CD4-positive, alpha-beta memory T cell (primary cell): ENCODE results near the gene SGCG. TPM values are rescaled to one million over a fixed set of nuclear protein-coding genes. Genes with fewer than 3 reads are reported as not detected.

ENCODE experiments used
- CTCF ChIA-PET: fragments of 350-600 bp; sonication (Branson Sonifier 250); formaldehyde crosslinking; loops from one replicate; lab custom pipeline; 2021; ENCODE audit warnings: inconsistent platforms; ENCODE audit not compliant: partially characterized antibody; lab: Charles Lee
- POLR2A ChIA-PET: fragments of 350-600 bp; sonication (Branson Sonifier 250); formaldehyde crosslinking; loops from one replicate; lab custom pipeline; 2021; ENCODE audit not compliant: partially characterized antibody; lab: Charles Lee
- DNase-seq, 5 donors: peaks; one replicate each; pipeline versions ENCODE4 v3.0.0 to v3.0.0-alpha.2; 2020 to 2022; ENCODE audit warnings: mixed read lengths in 1 of 5
- H3K27ac ChIP-seq: one replicate; pipeline ENCODE4 v1.7.0; 2013; ENCODE audit warnings: low read depth, low read length
- H3K27me3 ChIP-seq: 2 replicates; pipeline ENCODE4 v1.7.0; 2013; ENCODE audit warnings: mild to moderate bottlenecking, low read length, moderate library complexity; ENCODE audit not compliant: insufficient read depth
- H3K36me3 ChIP-seq: 2 replicates; pipeline ENCODE4 v1.7.0; 2013; ENCODE audit warnings: mild to moderate bottlenecking, low read length, moderate library complexity; ENCODE audit not compliant: insufficient read depth
- H3K4me1 ChIP-seq: 2 replicates; pipeline ENCODE4 v1.7.0; 2013; ENCODE audit warnings: mild to moderate bottlenecking, low read length, moderate library complexity; ENCODE audit not compliant: insufficient read depth
- H3K4me3 ChIP-seq, 2 donors: one replicate each; pipeline ENCODE4 v1.7.0; 2013; ENCODE audit warnings: low read length in 2 of 2, mild to moderate bottlenecking in 1 of 2
- H3K9me3 ChIP-seq, 2 donors: one replicate each; pipeline ENCODE4 v1.7.0; 2013; ENCODE audit warnings: low read length in 2 of 2, control low read depth in 1 of 2; ENCODE audit not compliant: control insufficient read depth in 1 of 2
- H3K27ac Mint-ChIP-seq, 7 donors: one replicate each; pipeline ENCODE4 v1.8.0; 2020 to 2021; ENCODE audit warnings: mixed read lengths in 7 of 7, mild to moderate bottlenecking in 6 of 7, inconsistent platforms in 3 of 7, moderate library complexity in 3 of 7
- H3K27me3 Mint-ChIP-seq, 2 donors: one replicate each; pipeline ENCODE4 v1.8.0; 2020 to 2021; ENCODE audit warnings: mixed read lengths in 2 of 2
- H3K36me3 Mint-ChIP-seq, 2 donors: one replicate each; pipeline ENCODE4 v1.8.0; 2020 to 2021; ENCODE audit warnings: mixed read lengths in 2 of 2, inconsistent platforms in 1 of 2, mild to moderate bottlenecking in 1 of 2
- H3K4me1 Mint-ChIP-seq, 4 donors: one replicate each; pipeline ENCODE4 v1.8.0; 2020 to 2021; ENCODE audit warnings: mixed read lengths in 4 of 4, mild to moderate bottlenecking in 1 of 4
- H3K4me3 Mint-ChIP-seq, 8 donors: one replicate each; pipeline ENCODE4 v1.8.0; 2020 to 2021; ENCODE audit warnings: mixed read lengths in 8 of 8, mild to moderate bottlenecking in 7 of 8, moderate library complexity in 6 of 8, inconsistent platforms in 3 of 8
- H3K9me3 Mint-ChIP-seq, 8 donors: one replicate each; pipeline ENCODE4 v1.8.0; 2020 to 2021; ENCODE audit warnings: mixed read lengths in 8 of 8, mild to moderate bottlenecking in 5 of 8, inconsistent platforms in 3 of 8, moderate library complexity in 1 of 8
- intact Hi-C: fragments of 100-400 bp; cut with micrococcal nuclease; formaldehyde crosslinking; loops from one replicate; pipeline ENCODE4 v1.15.1; 2023
- polyA plus RNA-seq, 2 donors: library from polyadenylated mRNA; unstranded; fragments of 300-500 nt; fragmentation: Illumina TruSeq; gene quantifications; one replicate each; pipeline ENCODE4 v1.2.3, GENCODE V29; 2021
- total RNA-seq, 2 experiments: library from RNA; stranded (reverse); gene quantifications; one replicate each; pipeline ENCODE4 v1.2.3, GENCODE V29; 2021

SGCG gene
- total and polyA plus RNA-seq, 4 experiments from 2014 or later = not detected

- no peaks in the 10 kb centered on the region for H3K36me3 ChIP-seq
- intact Hi-C loops = no loop called here
- peaks cover 0 to 4% of the 10 kb centered on the region in 2 donors for H3K36me3 Mint-ChIP-seq
- no peaks in the 10 kb centered on the region for H3K27me3 Mint-ChIP-seq
- H3K4me1 ChIP-seq = peaks cover 11% of the 10 kb centered on the region
- peaks cover 9 to 22% (median 10%) of the 10 kb centered on the region in 4 donors for H3K4me1 Mint-ChIP-seq
- no peak overlapping the region for H3K4me3 Mint-ChIP-seq
- H3K27ac Mint-ChIP-seq = no peak overlapping the region
- DNase-seq = no peak
- H3K4me3 ChIP-seq = no peak overlapping the region
- H3K27me3 ChIP-seq = no peaks in the 10 kb centered on the region
- CTCF ChIA-PET = no interaction called here
- peaks cover 0 to 20% (median 9%) of the 10 kb centered on the region in 8 donors for H3K9me3 Mint-ChIP-seq
- POLR2A ChIA-PET = no interaction called here
- no peak overlapping the region for H3K27ac ChIP-seq
- H3K9me3 ChIP-seq = no peaks in the 10 kb centered on the region
Observed at GRCh38 chr13:23325191-23325590, 144.4 kb downstream of the SGCG start.

- peaks cover 11 to 23% of the 10 kb centered on the region in 2 donors for H3K36me3 Mint-ChIP-seq
- H3K27ac ChIP-seq = no peak overlapping the region
- ChIA-PET CTCF (interaction anchor here (1.3 kb wide), 1 partner anchor 11 kb away, joined by 3 read pairs; no protein-coding TSS in a partner anchor), POLR2A (no interaction called here)
- no peak overlapping the region for H3K4me3 ChIP-seq
- no peaks in the 10 kb centered on the region for H3K27me3 ChIP-seq
- H3K4me1 Mint-ChIP-seq = no peaks in the 10 kb centered on the region
- no peak overlapping the region for H3K27ac Mint-ChIP-seq
- H3K9me3 Mint-ChIP-seq = peaks cover 7 to 70% (median 51%) of the 10 kb centered on the region in 8 donors
- no peak overlapping the region for H3K4me3 Mint-ChIP-seq
- H3K36me3 ChIP-seq = no peaks in the 10 kb centered on the region
- no peak for DNase-seq
- H3K9me3 ChIP-seq = peaks cover 0 to 24% of the 10 kb centered on the region in 2 donors
- no peaks in the 10 kb centered on the region for H3K4me1 ChIP-seq
- no peaks in the 10 kb centered on the region for H3K27me3 Mint-ChIP-seq
- intact Hi-C loops = no loop called here
Observed at GRCh38 chr13:23330356-23330755, 149.6 kb downstream of the SGCG start.

GRCh38 chr13:23339225-23339624, 158.4 kb downstream of the SGCG start:
- ChIA-PET CTCF (interaction anchor here (1.0 kb wide), 1 partner anchor 10 kb away, joined by 3 read pairs; no protein-coding TSS in a partner anchor), POLR2A (interaction anchor here (0.5 kb wide), 1 partner anchor 472 kb away, joined by 3 read pairs; no protein-coding TSS in a partner anchor)
- H3K4me1 ChIP-seq = no peaks in the 10 kb centered on the region
- Mint-ChIP-seq H3K27me3 (no peaks in the 10 kb centered on the region), H3K9me3 (peaks cover 0 to 46% (median 24%) of the 10 kb centered on the region in 8 donors), H3K4me1 (no peaks in the 10 kb centered on the region), H3K36me3 (peaks cover 45 to 56% of the 10 kb centered on the region in 2 donors), H3K4me3 (no peak overlapping the region), H3K27ac (no peak overlapping the region)
- DNase-seq = no peak
- intact Hi-C loops = no loop called here
- peaks cover 0 to 11% of the 10 kb centered on the region in 2 donors for H3K9me3 ChIP-seq
- peaks cover 12% of the 10 kb centered on the region for H3K36me3 ChIP-seq
- H3K27ac ChIP-seq = no peak overlapping the region
- H3K27me3 ChIP-seq = no peaks in the 10 kb centered on the region
- H3K4me3 ChIP-seq = no peak overlapping the region

GRCh38 chr13:23344931-23345595, 164.3 kb downstream of the SGCG start:
- H3K9me3 Mint-ChIP-seq = peaks cover 0 to 9% (median 1%) of the 10 kb centered on the region in 8 donors
- H3K4me3 ChIP-seq = no peak overlapping the region
- H3K36me3 ChIP-seq = peaks cover 29% of the 10 kb centered on the region
- intact Hi-C loops = no loop called here
- no peak overlapping the region for H3K4me3 Mint-ChIP-seq
- H3K9me3 ChIP-seq = no peaks in the 10 kb centered on the region
- H3K27me3 ChIP-seq = no peaks in the 10 kb centered on the region
- H3K4me1 ChIP-seq = no peaks in the 10 kb centered on the region
- H3K36me3 Mint-ChIP-seq = peaks cover 77 to 81% of the 10 kb centered on the region in 2 donors
- peak overlapping the region in 1 of 7 donors; percentile 52 for H3K27ac Mint-ChIP-seq
- CTCF ChIA-PET = no interaction called here
- H3K27me3 Mint-ChIP-seq = no peaks in the 10 kb centered on the region
- H3K4me1 Mint-ChIP-seq = peaks cover 0 to 8% (median 4%) of the 10 kb centered on the region in 4 donors
- H3K27ac ChIP-seq = no peak overlapping the region
- no peak for DNase-seq
- POLR2A ChIA-PET = no interaction called here

GRCh38 chr13:23347601-23348000, 166.8 kb downstream of the SGCG start:
- Histone ChIP-seq H3K36me3 (peaks cover 18% of the 10 kb centered on the region), H3K9me3 (no peaks in the 10 kb centered on the region), H3K4me3 (no peak overlapping the region), H3K27ac (no peak overlapping the region), H3K4me1 (no peaks in the 10 kb centered on the region), H3K27me3 (no peaks in the 10 kb centered on the region)
- Mint-ChIP-seq H3K4me1 (peaks cover 0 to 10% (median 6%) of the 10 kb centered on the region in 4 donors), H3K27me3 (no peaks in the 10 kb centered on the region), H3K27ac (no peak overlapping the region), H3K36me3 (peaks cover 85 to 88% of the 10 kb centered on the region in 2 donors), H3K9me3 (peaks cover 0 to 5% (median 0%) of the 10 kb centered on the region in 8 donors), H3K4me3 (no peak overlapping the region)
- ChIA-PET CTCF (no interaction called here), POLR2A (interaction anchor here (1.9 kb wide), 1 partner anchor 28 kb away, joined by 4 read pairs; no protein-coding TSS in a partner anchor)
- no peak for DNase-seq
- intact Hi-C loops = no loop called here

GRCh38 chr13:23348262-23349127, 167.7 kb downstream of the SGCG start:
- H3K27me3 Mint-ChIP-seq = no peaks in the 10 kb centered on the region
- Histone ChIP-seq H3K4me3 (no peak overlapping the region), H3K9me3 (no peaks in the 10 kb centered on the region), H3K4me1 (no peaks in the 10 kb centered on the region), H3K27ac (no peak overlapping the region), H3K36me3 (peaks cover 24% of the 10 kb centered on the region), H3K27me3 (no peaks in the 10 kb centered on the region)
- DNase-seq = no peak
- peaks cover 0 to 5% (median 0%) of the 10 kb centered on the region in 8 donors for H3K9me3 Mint-ChIP-seq
- CTCF ChIA-PET = no interaction called here
- POLR2A ChIA-PET = no interaction called here
- H3K4me1 Mint-ChIP-seq = peaks cover 5 to 13% (median 8%) of the 10 kb centered on the region in 4 donors
- intact Hi-C loops = no loop called here
- peaks cover 87 to 92% of the 10 kb centered on the region in 2 donors for H3K36me3 Mint-ChIP-seq
- H3K4me3 Mint-ChIP-seq = no peak overlapping the region
- H3K27ac Mint-ChIP-seq = peak overlapping the region in 1 of 7 donors; percentile 8
